GM23338 (cell line): ENCODE measurements around the gene VIP. TPM values are rescaled to one million over a fixed set of nuclear protein-coding genes. Genes with fewer than 3 reads are reported as not detected.

ENCODE experiments used
- ATAC-seq: fragments of 200-7000 bp; cut with Tn5 transposase; 3 replicates; pipeline ENCODE4 v1.9.1; 2020
- DNase-seq: peaks from one replicate; pipeline ENCODE4 v3.0.0-alpha.2; 2015; ENCODE audit warnings: low spot score
- H2AFZ ChIP-seq: fragments of 200-600 bp; sonication (generic); 2 replicates; pipeline ENCODE4 v1.8.0; 2016; ENCODE audit warnings: antibody characterized with exemption, mild to moderate bottlenecking, moderate library complexity
- H3F3A ChIP-seq: fragments of 200-600 bp; sonication (generic); replicated peaks from 2 replicates; pipeline ENCODE4 v1.8.0; 2017; ENCODE audit warnings: antibody characterized with exemption, mixed run types, low read depth
- H3K27ac ChIP-seq: fragments of 200-600 bp; sonication (generic); 2 replicates; pipeline ENCODE4 v1.6.1; 2016; ENCODE audit warnings: low read depth
- H3K27me3 ChIP-seq: fragments of 200-600 bp; sonication (generic); 2 replicates; pipeline ENCODE4 v1.8.0; 2016; ENCODE audit warnings: mild to moderate bottlenecking, mixed run types, moderate library complexity; ENCODE audit not compliant: insufficient read depth
- H3K36me3 ChIP-seq: fragments of 200-600 bp; sonication (generic); 2 replicates; pipeline ENCODE4 v1.8.0; 2016; ENCODE audit warnings: mild to moderate bottlenecking; ENCODE audit not compliant: insufficient read depth
- H3K4me1 ChIP-seq: fragments of 200-600 bp; sonication (generic); 2 replicates; pipeline ENCODE4 v1.8.0; 2016; ENCODE audit warnings: mild to moderate bottlenecking, moderate library complexity; ENCODE audit not compliant: insufficient read depth
- H3K4me2 ChIP-seq: fragments of 200-600 bp; sonication (generic); 2 replicates; pipeline ENCODE4 v1.7.1; 2017; ENCODE audit warnings: mixed run types
- H3K4me3 ChIP-seq: fragments of 200-600 bp; sonication (generic); 2 replicates; pipeline ENCODE4 v1.6.1; 2016; ENCODE audit warnings: mixed run types
- H3K79me2 ChIP-seq: fragments of 200-600 bp; sonication (generic); replicated peaks from 2 replicates; pipeline ENCODE4 v1.8.0; 2017; ENCODE audit warnings: mild to moderate bottlenecking; ENCODE audit not compliant: insufficient read depth
- H3K9me2 ChIP-seq: fragments of 200-600 bp; sonication (generic); 2 replicates; pipeline ENCODE4 v1.8.0; 2017; ENCODE audit not compliant: insufficient read depth
- H4K20me1 ChIP-seq: fragments of 200-600 bp; sonication (generic); replicated peaks from 2 replicates; pipeline ENCODE4 v1.8.0; 2017; ENCODE audit warnings: mild to moderate bottlenecking; ENCODE audit not compliant: insufficient read depth
- H3K27ac Mint-ChIP-seq: 2 replicates; pipeline ENCODE4 v1.8.0; 2020; ENCODE audit warnings: inconsistent platforms, mild to moderate bottlenecking, moderate library complexity, mixed read lengths
- H3K27me3 Mint-ChIP-seq: 3 replicates; pipeline ENCODE4 v1.8.0; 2022; ENCODE audit warnings: low read depth, mild to moderate bottlenecking, moderate library complexity, mixed read lengths, inconsistent platforms; ENCODE audit not compliant: insufficient read depth, poor library complexity
- H3K36me3 Mint-ChIP-seq: 3 replicates; pipeline ENCODE4 v1.8.0; 2021; ENCODE audit warnings: low read depth, mild to moderate bottlenecking, inconsistent platforms, moderate library complexity, mixed read lengths
- H3K4me1 Mint-ChIP-seq: 3 replicates; pipeline ENCODE4 v1.8.0; 2020; ENCODE audit warnings: mild to moderate bottlenecking, inconsistent platforms, mixed read lengths
- H3K4me3 Mint-ChIP-seq: 3 replicates; pipeline ENCODE4 v1.8.0; 2021; ENCODE audit warnings: moderate library complexity, mild to moderate bottlenecking, inconsistent platforms, mixed read lengths
- H3K9me3 Mint-ChIP-seq: 3 replicates; pipeline ENCODE4 v1.8.0; 2020; ENCODE audit warnings: moderate library complexity, mild to moderate bottlenecking, inconsistent platforms, mixed read lengths
- CREB1 ChIP-seq: fragments of 250-450 bp; sonication (Bioruptor Pico); IDR thresholded peaks from 2 replicates; pipeline ENCODE4 v1.5.0; 2020; ENCODE audit warnings: low read depth, mild to moderate bottlenecking, moderate library complexity
- ETS1 ChIP-seq: IDR thresholded peaks from 2 replicates; pipeline ENCODE4 v1.6.1; 2016; ENCODE audit warnings: antibody characterized with exemption
- EZH2 ChIP-seq: fragments of 200-600 bp; sonication (generic); IDR thresholded peaks from one replicate; pipeline ENCODE4 v1.8.0; 2017; ENCODE audit warnings: antibody characterized with exemption, mild to moderate bottlenecking, low read depth; ENCODE audit not compliant: unreplicated experiment
- EZH2phosphoT487 ChIP-seq: fragments of 200-600 bp; sonication (generic); IDR thresholded peaks from one replicate; pipeline ENCODE4 v1.8.1; 2018; ENCODE audit warnings: antibody characterized with exemption; ENCODE audit not compliant: unreplicated experiment
- JUNB ChIP-seq: IDR thresholded peaks from one replicate; pipeline ENCODE4 v1.6.1; 2016; ENCODE audit warnings: antibody characterized with exemption; ENCODE audit not compliant: unreplicated experiment
- NANOG ChIP-seq: IDR thresholded peaks from 2 replicates; pipeline ENCODE4 v1.6.1; 2016; ENCODE audit warnings: antibody characterized with exemption, borderline replicate concordance
- POLR2AphosphoS5 ChIP-seq: IDR thresholded peaks from 2 replicates; pipeline ENCODE4 v1.6.1; 2016; ENCODE audit warnings: antibody characterized with exemption, low read depth
- REST ChIP-seq: IDR thresholded peaks from one replicate; pipeline ENCODE4 v1.6.1; 2018; ENCODE audit warnings: antibody characterized with exemption; ENCODE audit not compliant: unreplicated experiment
- STAT1 ChIP-seq: IDR thresholded peaks from one replicate; pipeline ENCODE4 v1.6.1; 2016; ENCODE audit warnings: antibody characterized with exemption; ENCODE audit not compliant: unreplicated experiment
- ZNF114 ChIP-seq: fragments of 250-450 bp; sonication (Bioruptor Pico); IDR thresholded peaks from 2 replicates; pipeline ENCODE4 v1.5.0; 2020; ENCODE audit warnings: mild to moderate bottlenecking, moderate library complexity
- ZNF331 ChIP-seq: fragments of 250-450 bp; sonication (Bioruptor Pico); IDR thresholded peaks from 2 replicates; pipeline ENCODE4 v1.5.0; 2020; ENCODE audit warnings: low read depth, mild to moderate bottlenecking, moderate library complexity
- ZNF462 ChIP-seq: fragments of 250-450 bp; sonication (Bioruptor Pico); IDR thresholded peaks from 2 replicates; pipeline ENCODE4 v1.5.0; 2020; ENCODE audit warnings: mild to moderate bottlenecking, moderate library complexity
- polyA plus RNA-seq: library from polyadenylated mRNA; unstranded; fragments of >200 nt; fragmentation: Nextera tagmentation; extraction: Ambion mirVana; gene quantifications from 2 replicates; pipeline ENCODE4 v1.2.1, GENCODE V29; 2016
- total RNA-seq: library from RNA; depleted of rRNA; stranded (reverse); fragments of >200 nt; shearing (Covaris generic); gene quantifications from 2 replicates; pipeline ENCODE4 v1.2.3, GENCODE V29; 2014
- TF ChIP-seq, protein P1 (sequence below), 2 experiments: fragments of 200-600 bp in 1 of 2; sonication (generic) in 1 of 2; conservative IDR thresholded peaks; 2 replicates each; pipeline versions ENCODE4 v1.5.1 to v1.6.1; 2016 to 2017; ENCODE audit warnings: antibody characterized with exemption in 2 of 2, low read depth in 2 of 2, mild to moderate bottlenecking in 2 of 2, moderate library complexity in 1 of 2

Gene VIP
- total and polyA plus RNA-seq, 2 experiments from 2014 or later, result not detected

GRCh38 chr6:152783217-152783878 lies 32.8 kb downstream of the VIP start:
- Histone ChIP-seq H3K4me2 (no peak overlapping the region), H3K36me3 (no peaks in the 10 kb centered on the region), H3K9me2 (peaks cover 9% of the 10 kb centered on the region), H3K4me3 (no peak overlapping the region), H3K27ac (no peak overlapping the region), H3K79me2 (no peaks in the 10 kb centered on the region), H4K20me1 (no peaks in the 10 kb centered on the region), H3K27me3 (no peaks in the 10 kb centered on the region), H3F3A (no peaks in the 10 kb centered on the region), H2AFZ (peak overlapping the region; percentile 49; the same call in 1 of the 2 replicates), H3K4me1 (no peaks in the 10 kb centered on the region)
- Mint-ChIP-seq H3K27me3 (no peaks in the 10 kb centered on the region), H3K4me1 (no peaks in the 10 kb centered on the region), H3K9me3 (no peaks in the 10 kb centered on the region), H3K27ac (no peak overlapping the region), H3K36me3 (no peaks in the 10 kb centered on the region), H3K4me3 (no peak overlapping the region)
- DNase-seq (peak; percentile 10), ATAC-seq (no peak)
- TF ChIP-seq REST (no peak), STAT1 (no peak), ZNF331 (CRISPR knock-in tag) (no peak), ZNF114 (no peak), ZNF462 (CRISPR knock-in tag) (no peak), NANOG (no peak), JUNB (no peak), POLR2AphosphoS5 (no peak), EZH2phosphoT487 (no peak), ETS1 (no peak), EZH2 (no peak), CREB1 (no peak)
- TF ChIP-seq, protein P1, sequence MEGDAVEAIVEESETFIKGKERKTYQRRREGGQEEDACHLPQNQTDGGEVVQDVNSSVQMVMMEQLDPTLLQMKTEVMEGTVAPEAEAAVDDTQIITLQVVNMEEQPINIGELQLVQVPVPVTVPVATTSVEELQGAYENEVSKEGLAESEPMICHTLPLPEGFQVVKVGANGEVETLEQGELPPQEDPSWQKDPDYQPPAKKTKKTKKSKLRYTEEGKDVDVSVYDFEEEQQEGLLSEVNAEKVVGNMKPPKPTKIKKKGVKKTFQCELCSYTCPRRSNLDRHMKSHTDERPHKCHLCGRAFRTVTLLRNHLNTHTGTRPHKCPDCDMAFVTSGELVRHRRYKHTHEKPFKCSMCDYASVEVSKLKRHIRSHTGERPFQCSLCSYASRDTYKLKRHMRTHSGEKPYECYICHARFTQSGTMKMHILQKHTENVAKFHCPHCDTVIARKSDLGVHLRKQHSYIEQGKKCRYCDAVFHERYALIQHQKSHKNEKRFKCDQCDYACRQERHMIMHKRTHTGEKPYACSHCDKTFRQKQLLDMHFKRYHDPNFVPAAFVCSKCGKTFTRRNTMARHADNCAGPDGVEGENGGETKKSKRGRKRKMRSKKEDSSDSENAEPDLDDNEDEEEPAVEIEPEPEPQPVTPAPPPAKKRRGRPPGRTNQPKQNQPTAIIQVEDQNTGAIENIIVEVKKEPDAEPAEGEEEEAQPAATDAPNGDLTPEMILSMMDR (conservative IDR thresholded peaks at IDR 0.05; ENCODE audit: low read depth in 2 of 2), result no peak
